Measurements from ENCODE around the gene ATP10A. TPM values are rescaled to one million over a fixed set of nuclear protein-coding genes. Genes with fewer than 3 reads are reported as not detected.

ATP10A gene
- total RNA-seq, 1 experiment from 2014 or later: 2.1 TPM

- ChIA-PET CTCF (interaction anchor here (1.7 kb wide), 1 partner anchor 18 kb away, joined by 6 read pairs; no protein-coding TSS in a partner anchor), POLR2A (no interaction called here)
- Mint-ChIP-seq H3K4me3 (no peak overlapping the region), H3K27ac (no peak overlapping the region), H3K27me3 (ENCODE audit: low read depth) (no peaks in the 10 kb centered on the region), H3K4me1 (no peaks in the 10 kb centered on the region), H3K36me3 (no peaks in the 10 kb centered on the region), H3K9me3 (0 out of 2 replicates have a peak, but pooled peaks cover 7% of the 10 kb centered on the region)
- no peak for TF ChIP-seq SMAD4 (CRISPR knock-in tag; IDR thresholded peaks at IDR 0.05)
- TF ChIP-seq NFATC4 (CRISPR knock-in tag; IDR thresholded peaks at IDR 0.05): no peak
- no peak for TF ChIP-seq FOXP4 (CRISPR knock-in tag; IDR thresholded peaks at IDR 0.05)
- no peak for TF ChIP-seq JUN (CRISPR knock-in tag; IDR thresholded peaks at IDR 0.05)
- no peak for TF ChIP-seq EMX1 (CRISPR knock-in tag; IDR thresholded peaks at IDR 0.05)
- TF ChIP-seq ESRRA (CRISPR knock-in tag; IDR thresholded peaks at IDR 0.05; ENCODE audit: borderline replicate concordance): no peak
- TF ChIP-seq CBFB (CRISPR knock-in tag; IDR thresholded peaks at IDR 0.05; ENCODE audit: low read depth): no peak
- TF ChIP-seq SOX15 (CRISPR knock-in tag; IDR thresholded peaks at IDR 0.05): no peak
- TF ChIP-seq ERG (CRISPR knock-in tag; IDR thresholded peaks at IDR 0.05): no peak
- no peak for TF ChIP-seq ZMAT4 (CRISPR knock-in tag; IDR thresholded peaks at IDR 0.05)
- TF ChIP-seq ZNF396 (CRISPR knock-in tag; IDR thresholded peaks at IDR 0.05; ENCODE audit: borderline replicate concordance): no peak
- TF ChIP-seq JAZF1 (CRISPR knock-in tag; IDR thresholded peaks at IDR 0.05): no peak
- TF ChIP-seq ATF6 (CRISPR knock-in tag; IDR thresholded peaks at IDR 0.05): no peak
- TF ChIP-seq E2F5 (CRISPR knock-in tag; IDR thresholded peaks at IDR 0.05): no peak
- no peak for DNase-seq (ENCODE audit: low spot score)
- ATAC-seq: no peak
Observed at GRCh38 chr15:25727867-25728600, 135.1 kb downstream of the ATP10A start.

GRCh38 chr15:25727116-25727515, 136.0 kb downstream of the ATP10A start:
- POLR2A ChIA-PET: no interaction called here
- TF ChIP-seq ZNF425 (CRISPR knock-in tag; conservative IDR thresholded peaks at IDR 0.05): no peak
- no peak for TF ChIP-seq ZNF263 (CRISPR knock-in tag; IDR thresholded peaks at IDR 0.05; ENCODE audit: low read depth)
- TF ChIP-seq EMX1 (CRISPR knock-in tag; IDR thresholded peaks at IDR 0.05): no peak
- no peak for TF ChIP-seq ZNF396 (CRISPR knock-in tag; IDR thresholded peaks at IDR 0.05; ENCODE audit: borderline replicate concordance)
- TF ChIP-seq GRHL2 (CRISPR knock-in tag; IDR thresholded peaks at IDR 0.05; ENCODE audit: insufficient replicate concordance, severe bottlenecking): no peak
- TF ChIP-seq ZNF512 (CRISPR knock-in tag; IDR thresholded peaks at IDR 0.05; ENCODE audit: borderline replicate concordance): no peak
- TF ChIP-seq ATF6 (CRISPR knock-in tag; IDR thresholded peaks at IDR 0.05): no peak
- TF ChIP-seq OVOL2 (CRISPR knock-in tag; IDR thresholded peaks at IDR 0.05; ENCODE audit: borderline replicate concordance): no peak

More at GRCh38 chr15:25727116-25727515, 136.0 kb downstream of the ATP10A start:
- DNase-seq (ENCODE audit: low spot score) (no peak), ATAC-seq (no peak)
- no peak overlapping the region for H3K4me3 Mint-ChIP-seq
- no peak overlapping the region for H3K27ac Mint-ChIP-seq
- H3K36me3 Mint-ChIP-seq: no peaks in the 10 kb centered on the region
- H3K9me3 Mint-ChIP-seq: 0 out of 2 replicates have a peak, but pooled peaks cover 7% of the 10 kb centered on the region
- H3K4me1 Mint-ChIP-seq: peaks cover 3% of the 10 kb centered on the region
- CTCF ChIA-PET: interaction anchor here (1.7 kb wide), 1 partner anchor 17 kb away, joined by 6 read pairs; no protein-coding TSS in a partner anchor
- no peaks in the 10 kb centered on the region for H3K27me3 Mint-ChIP-seq (ENCODE audit: low read depth)

All from WTC11 (cell line).